Gastrocnemius medialis (tissue), 4 donors: ENCODE measurements around the gene PIWIL4. TPM values are rescaled to one million over a fixed set of nuclear protein-coding genes. Genes with fewer than 3 reads are reported as not detected.

Experiments used
- ATAC-seq, 2 donors: fragments of 150-250 bp; one replicate each; pipeline ENCODE4 v1.9.1; 2016
- DNase-seq, 2 donors: peaks; one replicate each; pipeline ENCODE4 v3.0.0-alpha.2; 2019
- H3K27ac ChIP-seq, 4 donors: fragments of 200-600 bp; sonication (generic); 1 replicate in 1 of 4; 2 replicates in 3 of 4; pipeline ENCODE4 v1.5.1; 2016 to 2018; ENCODE audit warnings: mild to moderate bottlenecking in 2 of 4, moderate library complexity in 1 of 4
- H3K27me3 ChIP-seq, 3 donors: fragments of 200-600 bp; sonication (generic) in 2 of 3; 1 replicate in 1 of 3; 2 replicates in 2 of 3; pipeline versions ENCODE4 v1.5.1 to v1.6.0; 2016 to 2019; ENCODE audit warnings: mild to moderate bottlenecking in 1 of 3, moderate library complexity in 1 of 3
- H3K36me3 ChIP-seq, 2 donors: fragments of 200-600 bp; sonication (generic) in 1 of 2; one replicate each; pipeline ENCODE4 v1.5.1; 2017 to 2018
- H3K4me1 ChIP-seq, 2 donors: fragments of 200-600 bp; sonication (generic) in 1 of 2; one replicate each; pipeline ENCODE4 v1.5.1; 2016 to 2017; ENCODE audit warnings: mild to moderate bottlenecking in 2 of 2
- H3K4me3 ChIP-seq, 4 donors: fragments of 200-600 bp; sonication (generic) in 3 of 4; 1 replicate in 1 of 4; 2 replicates in 3 of 4; pipeline ENCODE4 v1.5.1; 2016 to 2019; ENCODE audit warnings: mild to moderate bottlenecking in 2 of 4
- H3K9me3 ChIP-seq, 3 donors: fragments of 200-600 bp; sonication (generic) in 2 of 3; 1 replicate in 1 of 3; 2 replicates in 2 of 3; pipeline ENCODE4 v1.5.1; 2016 to 2019
- CTCF ChIP-seq, 5 experiments: fragments of 450-650 bp in 3 of 5; fragments of 200-600 bp in 2 of 5; sonication (generic) in 2 of 5; IDR thresholded peaks in 4 of 5; conservative IDR thresholded peaks in 1 of 5; 1 replicate in 4 of 5; 2 replicates in 1 of 5; pipeline ENCODE4 v1.5.1; 2016 to 2019; ENCODE audit warnings: antibody characterized with exemption in 5 of 5, mild to moderate bottlenecking in 3 of 5, moderate library complexity in 3 of 5
- POLR2A ChIP-seq, 2 donors: fragments of 450-650 bp; IDR thresholded peaks; one replicate each; pipeline ENCODE4 v1.6.1; 2017; ENCODE audit warnings: antibody characterized with exemption in 2 of 2, mild to moderate bottlenecking in 2 of 2, moderate library complexity in 2 of 2
- in situ Hi-C, 4 donors: fragments of 200-750 bp; cut with MboI; loops; one replicate each; pipeline versions ENCODE4 v1.15.0 to v1.8.0; 2017; ENCODE audit warnings: low sequenced_read_pairs in 4 of 4
- intact Hi-C: fragments of 100-400 bp; cut with DNase I; formaldehyde crosslinking; loops from one replicate; pipeline ENCODE4 v1.15.1; 2023; ENCODE audit warnings: low total_unique reads
- total RNA-seq, 4 donors: library from RNA; depleted of rRNA; stranded (reverse); fragments of >200 nt; gene quantifications; one replicate each; pipeline versions ENCODE4 v1.1.0 to v1.2.3, GENCODE V29; 2016

Gene PIWIL4
- total RNA-seq, 4 donors from 2014 or later: 0.70 to 2.1 (median 1.3) TPM

GRCh38 chr11:94662065-94662779 is 95.1 kb downstream of the PIWIL4 start:
- no peaks in the 10 kb centered on the region for H3K36me3 ChIP-seq
- ATAC-seq: no peak
- no peak overlapping the region for H3K4me3 ChIP-seq
- in situ Hi-C loops: no loop called here
- peaks cover 0 to 15% of the 10 kb centered on the region in 2 donors for H3K4me1 ChIP-seq
- no peak for TF ChIP-seq POLR2A (IDR thresholded peaks at IDR 0.05)
- no peak for TF ChIP-seq CTCF (IDR thresholded peaks at IDR 0.05 in 4 of 5, conservative IDR thresholded peaks at IDR 0.05 in 1 of 5)
- H3K27ac ChIP-seq: no peak overlapping the region
- intact Hi-C loops: no loop called here
- no peaks in the 10 kb centered on the region for H3K27me3 ChIP-seq
- DNase-seq: no peak
- H3K9me3 ChIP-seq: no peaks in the 10 kb centered on the region

- Histone ChIP-seq H3K4me1 (peaks cover 0 to 15% of the 10 kb centered on the region in 2 donors), H3K27me3 (no peaks in the 10 kb centered on the region), H3K9me3 (no peaks in the 10 kb centered on the region), H3K27ac (no peak overlapping the region), H3K4me3 (no peak overlapping the region), H3K36me3 (no peaks in the 10 kb centered on the region)
- no peak for TF ChIP-seq POLR2A (IDR thresholded peaks at IDR 0.05)
- no peak for TF ChIP-seq CTCF (IDR thresholded peaks at IDR 0.05 in 4 of 5, conservative IDR thresholded peaks at IDR 0.05 in 1 of 5)
- intact Hi-C loops (no loop called here), in situ Hi-C loops (no loop called here)
- ATAC-seq (no peak), DNase-seq (no peak)
These were observed 95.8 kb downstream of the PIWIL4 start for GRCh38 chr11:94662846-94663390.

- intact Hi-C loops: no loop called here
- Histone ChIP-seq H3K4me3 (no peak overlapping the region), H3K4me1 (peaks cover 0 to 5% of the 10 kb centered on the region in 2 donors), H3K9me3 (no peaks in the 10 kb centered on the region), H3K36me3 (no peaks in the 10 kb centered on the region), H3K27ac (no peak overlapping the region), H3K27me3 (no peaks in the 10 kb centered on the region)
- ATAC-seq (peak; percentile 59 to 79), DNase-seq (peak in 1 of 2 donors; percentile 35)
- in situ Hi-C loops: no loop called here
- TF ChIP-seq POLR2A (IDR thresholded peaks at IDR 0.05) (no peak), CTCF (IDR thresholded peaks at IDR 0.05 in 4 of 5, conservative IDR thresholded peaks at IDR 0.05 in 1 of 5) (no peak)
These were observed 97.2 kb downstream of the PIWIL4 start for GRCh38 chr11:94664346-94664745.

GRCh38 chr11:94665116-94665659 is 98.0 kb downstream of the PIWIL4 start:
- in situ Hi-C loops: no loop called here
- peak in 1 of 2 donors; percentile 37 for ATAC-seq
- TF ChIP-seq CTCF (IDR thresholded peaks at IDR 0.05 in 4 of 5, conservative IDR thresholded peaks at IDR 0.05 in 1 of 5) (no peak), POLR2A (IDR thresholded peaks at IDR 0.05) (no peak)
- no peaks in the 10 kb centered on the region for H3K36me3 ChIP-seq
- H3K9me3 ChIP-seq: no peaks in the 10 kb centered on the region
- H3K27me3 ChIP-seq: no peaks in the 10 kb centered on the region
- no peak overlapping the region for H3K4me3 ChIP-seq
- no peak for DNase-seq
- intact Hi-C loops: no loop called here
- peaks cover 0 to 5% of the 10 kb centered on the region in 2 donors for H3K4me1 ChIP-seq
- no peak overlapping the region for H3K27ac ChIP-seq
